VCaP (cell line): ENCODE data around the gene ULK2.

Experiments
- H3K27ac ChIP-seq: fragments of 450-650 bp; 2 replicates; pipeline ENCODE4 v1.5.1; 2017
- CTCF ChIP-seq: fragments of 450-650 bp; conservative IDR thresholded peaks from 2 replicates; pipeline ENCODE4 v1.5.1; 2017; ENCODE audit warnings: mild to moderate bottlenecking, moderate library complexity

The ULK2 gene

GRCh38 chr17:19773534-19773933, 94.2 kb downstream of the ULK2 start:
- no peak for TF ChIP-seq CTCF
- no peak overlapping the region for H3K27ac ChIP-seq

GRCh38 chr17:19771971-19772630, 95.6 kb downstream of the ULK2 start:
- TF ChIP-seq CTCF: no peak
- no peak overlapping the region for H3K27ac ChIP-seq

- TF ChIP-seq CTCF: no peak
- H3K27ac ChIP-seq: no peak overlapping the region
These were observed 96.6 kb downstream of the ULK2 start for GRCh38 chr17:19770985-19771735.

GRCh38 chr17:19769946-19770652, 97.6 kb downstream of the ULK2 start:
- no peak for TF ChIP-seq CTCF
- no peak overlapping the region for H3K27ac ChIP-seq

- no peak for TF ChIP-seq CTCF
- no peak overlapping the region for H3K27ac ChIP-seq
These were observed 99.5 kb downstream of the ULK2 start for GRCh38 chr17:19768046-19768782.

GRCh38 chr17:19766421-19767270, 101.1 kb downstream of the ULK2 start:
- TF ChIP-seq CTCF: peak; percentile 98
- H3K27ac ChIP-seq: no peak overlapping the region
